Right lobe of liver (tissue), 6 donors: ENCODE measurements around the gene CACNA2D1. TPM values are rescaled to one million over a fixed set of nuclear protein-coding genes. Genes with fewer than 3 reads are reported as not detected.
A peak's percentile ranks its signal among the peaks of the same experiment; 100 is the strongest.

Source experiments
- ATAC-seq, 4 donors: fragments of 200-7000 bp; cut with Tn5 transposase; one replicate each; pipeline ENCODE4 v1.9.1; 2020; ENCODE audit warnings: mild to moderate bottlenecking in 4 of 4, moderate library complexity in 4 of 4
- DNase-seq, 3 donors: peaks; one replicate each; pipeline ENCODE4 v3.0.0-alpha.2; 2020
- H3K27ac ChIP-seq, 3 donors: fragments of 200-600 bp; one replicate each; pipeline ENCODE4 v1.8.0; 2022
- H3K27me3 ChIP-seq, 2 donors: fragments of 200-600 bp; one replicate each; pipeline ENCODE4 v1.8.0; 2022
- H3K36me3 ChIP-seq, 4 donors: fragments of 200-600 bp; sonication (generic) in 1 of 4; one replicate each; pipeline versions ENCODE4 v1.5.1 to v1.8.0; 2017 to 2022; ENCODE audit warnings: control low read depth in 1 of 4
- H3K4me1 ChIP-seq, 4 donors: fragments of 200-600 bp; sonication (generic) in 1 of 4; one replicate each; pipeline versions ENCODE4 v1.5.1 to v1.8.0; 2017 to 2022; ENCODE audit warnings: control low read depth in 1 of 4
- H3K4me3 ChIP-seq, 3 donors: fragments of 200-600 bp; one replicate each; pipeline ENCODE4 v1.8.0; 2022
- H3K9me3 ChIP-seq, 4 donors: fragments of 200-600 bp; sonication (generic) in 1 of 4; one replicate each; pipeline versions ENCODE4 v1.5.1 to v1.8.0; 2017 to 2022; ENCODE audit warnings: control low read depth in 1 of 4
- POLR2A ChIP-seq: fragments of 450-650 bp; IDR thresholded peaks from one replicate; pipeline ENCODE4 v1.6.1; 2017; ENCODE audit warnings: antibody characterized with exemption, mild to moderate bottlenecking
- WGBS: methylation state at CpG from one replicate; pipeline ENCODE4 v1.1.6; 2018; ENCODE audit warnings: low coverage, low lambda C conversion rate; ENCODE audit not compliant: insufficient coverage; ENCODE audit errors: missing lambda C conversion rate; 5-methylcytosine and 5-hydroxymethylcytosine counted together
- intact Hi-C, 2 donors: fragments of 100-400 bp; cut with DNase I; formaldehyde crosslinking; loops; one replicate each; pipeline versions ENCODE4 v1.11.2 to v1.14.1; 2022
- total RNA-seq, 6 experiments: library from RNA; depleted of rRNA in 2 of 6; stranded (reverse); fragments of >200 nt in 2 of 6; fragmentation: NEBNext Ultra II Directional in 3 of 6; extraction: Animal tissue kit (Norgen Biotek cat#: 25700) in 3 of 6; gene quantifications; one replicate each; pipeline versions ENCODE4 v1.1.0 to v1.2.4, GENCODE V29; 2016 to 2023
- TF ChIP-seq, protein P1 (sequence below), 4 donors: fragments of 200-600 bp in 3 of 4; fragments of 450-650 bp in 1 of 4; IDR thresholded peaks; one replicate each; pipeline versions ENCODE4 v1.5.1 to v1.8.0; 2016 to 2022; ENCODE audit warnings: antibody characterized with exemption in 4 of 4, mild to moderate bottlenecking in 2 of 4
- donor health status: DM: no; HTN: yes; CAD: no.
- donor health status: DM: no; HTN: no; CAD: no.
- donor health status: DM: no; HTN: no; CAD: no.
- donor health status: DM: no; HTN: yes; CAD: no.
- donor health status: DM: no; HTN: yes; CAD: no.

CACNA2D1 gene
- total RNA-seq, 6 experiments from 2014 or later = 1.3 to 6.0 (median 2.2) TPM

DNA sequence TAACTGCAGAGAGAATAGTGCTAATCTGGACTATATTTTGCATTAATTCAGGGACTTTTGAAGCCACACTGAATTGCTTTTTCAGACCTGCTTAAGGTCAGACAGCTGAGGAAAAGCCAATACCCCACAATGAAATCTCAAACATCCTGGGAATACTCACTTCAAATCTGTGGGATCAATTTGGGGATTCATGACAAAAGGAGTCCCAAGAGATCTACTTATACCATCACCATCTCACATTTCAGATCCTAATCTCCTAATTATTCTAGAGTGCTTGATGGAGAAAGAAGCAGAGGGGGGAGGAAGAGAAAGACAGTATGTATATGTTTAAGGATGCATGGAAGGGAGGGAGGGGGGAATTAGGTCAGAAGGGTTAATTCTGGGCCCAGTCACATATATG lies 202.2 kb downstream of the CACNA2D1 start:
- ATAC-seq (no peak), DNase-seq (no peak)
- TF ChIP-seq, protein P1, sequence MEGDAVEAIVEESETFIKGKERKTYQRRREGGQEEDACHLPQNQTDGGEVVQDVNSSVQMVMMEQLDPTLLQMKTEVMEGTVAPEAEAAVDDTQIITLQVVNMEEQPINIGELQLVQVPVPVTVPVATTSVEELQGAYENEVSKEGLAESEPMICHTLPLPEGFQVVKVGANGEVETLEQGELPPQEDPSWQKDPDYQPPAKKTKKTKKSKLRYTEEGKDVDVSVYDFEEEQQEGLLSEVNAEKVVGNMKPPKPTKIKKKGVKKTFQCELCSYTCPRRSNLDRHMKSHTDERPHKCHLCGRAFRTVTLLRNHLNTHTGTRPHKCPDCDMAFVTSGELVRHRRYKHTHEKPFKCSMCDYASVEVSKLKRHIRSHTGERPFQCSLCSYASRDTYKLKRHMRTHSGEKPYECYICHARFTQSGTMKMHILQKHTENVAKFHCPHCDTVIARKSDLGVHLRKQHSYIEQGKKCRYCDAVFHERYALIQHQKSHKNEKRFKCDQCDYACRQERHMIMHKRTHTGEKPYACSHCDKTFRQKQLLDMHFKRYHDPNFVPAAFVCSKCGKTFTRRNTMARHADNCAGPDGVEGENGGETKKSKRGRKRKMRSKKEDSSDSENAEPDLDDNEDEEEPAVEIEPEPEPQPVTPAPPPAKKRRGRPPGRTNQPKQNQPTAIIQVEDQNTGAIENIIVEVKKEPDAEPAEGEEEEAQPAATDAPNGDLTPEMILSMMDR (IDR thresholded peaks at IDR 0.05) = no peak
- no peak for TF ChIP-seq POLR2A
- no peaks in the 10 kb centered on the region for H3K9me3 ChIP-seq
- H3K27me3 ChIP-seq = no peaks in the 10 kb centered on the region
- no peak overlapping the region for H3K27ac ChIP-seq
- no peaks in the 10 kb centered on the region for H3K36me3 ChIP-seq
- intact Hi-C loops = no loop called here
- no peaks in the 10 kb centered on the region for H3K4me1 ChIP-seq
- no peak overlapping the region for H3K4me3 ChIP-seq

DNA sequence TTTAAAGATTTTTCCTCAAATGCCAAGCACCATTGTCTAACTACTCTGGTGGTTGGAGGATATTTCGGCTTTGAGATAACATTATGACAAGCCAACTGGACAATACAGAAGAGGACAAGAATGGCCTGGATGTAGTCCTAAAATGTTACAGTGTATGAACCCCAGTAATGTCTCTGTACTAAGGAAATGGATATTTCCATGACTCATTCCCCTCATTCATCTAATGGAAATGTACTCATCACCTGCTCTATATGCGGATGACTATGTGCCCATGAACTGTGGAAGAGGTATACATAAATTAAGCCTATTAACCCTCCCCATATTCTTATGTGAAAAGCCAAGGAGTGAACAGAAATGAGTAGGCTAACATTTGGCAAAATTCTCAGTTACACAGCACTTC lies 207.9 kb downstream of the CACNA2D1 start:
- intact Hi-C loops = no loop called here
- Histone ChIP-seq H3K27ac (no peak overlapping the region), H3K4me1 (no peaks in the 10 kb centered on the region), H3K4me3 (no peak overlapping the region), H3K27me3 (no peaks in the 10 kb centered on the region), H3K36me3 (no peaks in the 10 kb centered on the region), H3K9me3 (no peaks in the 10 kb centered on the region)
- TF ChIP-seq, protein P1 (IDR thresholded peaks at IDR 0.05) = no peak
- TF ChIP-seq POLR2A = no peak
- ATAC-seq = no peak
- no peak for DNase-seq
- 62% methylated on average over 2 of the region's 2 CpGs for WGBS

DNA sequence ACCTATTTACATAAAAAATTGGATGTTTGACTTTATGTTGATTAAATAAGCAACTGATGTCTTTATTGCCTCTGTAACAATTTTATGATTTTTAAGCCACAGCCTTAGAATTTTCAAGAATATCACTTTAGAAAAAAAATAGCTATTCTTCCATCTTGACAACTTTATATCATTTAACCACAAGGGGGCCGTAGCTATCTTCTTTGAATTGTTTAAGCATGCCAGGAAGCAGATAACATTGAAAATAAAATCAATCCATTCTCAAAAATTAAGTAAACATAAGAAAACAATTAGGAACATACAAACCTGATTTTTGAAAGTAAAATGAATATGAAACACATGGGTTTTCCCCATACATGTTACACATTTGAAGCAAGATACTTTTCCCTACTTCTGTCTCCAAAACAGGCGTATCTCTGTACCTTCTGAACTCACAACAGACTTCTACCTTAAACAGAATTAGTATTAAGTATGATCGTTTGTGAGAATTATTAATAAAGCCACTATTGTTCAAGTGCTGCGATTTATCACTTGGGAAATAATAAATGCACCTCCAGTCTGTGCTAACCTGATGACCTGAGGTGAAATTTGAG lies 209.0 kb downstream of the CACNA2D1 start:
- Histone ChIP-seq H3K36me3 (no peaks in the 10 kb centered on the region), H3K27me3 (no peaks in the 10 kb centered on the region), H3K4me1 (no peaks in the 10 kb centered on the region), H3K4me3 (no peak overlapping the region), H3K27ac (no peak overlapping the region), H3K9me3 (no peaks in the 10 kb centered on the region)
- intact Hi-C loops = no loop called here
- TF ChIP-seq, protein P1 (IDR thresholded peaks at IDR 0.05) = peak; percentile 35 to 56 (median 46)
- no peak for TF ChIP-seq POLR2A
- 29% methylated on average over 4 of the region's 4 CpGs for WGBS
- DNase-seq = no peak
- no peak for ATAC-seq

DNA sequence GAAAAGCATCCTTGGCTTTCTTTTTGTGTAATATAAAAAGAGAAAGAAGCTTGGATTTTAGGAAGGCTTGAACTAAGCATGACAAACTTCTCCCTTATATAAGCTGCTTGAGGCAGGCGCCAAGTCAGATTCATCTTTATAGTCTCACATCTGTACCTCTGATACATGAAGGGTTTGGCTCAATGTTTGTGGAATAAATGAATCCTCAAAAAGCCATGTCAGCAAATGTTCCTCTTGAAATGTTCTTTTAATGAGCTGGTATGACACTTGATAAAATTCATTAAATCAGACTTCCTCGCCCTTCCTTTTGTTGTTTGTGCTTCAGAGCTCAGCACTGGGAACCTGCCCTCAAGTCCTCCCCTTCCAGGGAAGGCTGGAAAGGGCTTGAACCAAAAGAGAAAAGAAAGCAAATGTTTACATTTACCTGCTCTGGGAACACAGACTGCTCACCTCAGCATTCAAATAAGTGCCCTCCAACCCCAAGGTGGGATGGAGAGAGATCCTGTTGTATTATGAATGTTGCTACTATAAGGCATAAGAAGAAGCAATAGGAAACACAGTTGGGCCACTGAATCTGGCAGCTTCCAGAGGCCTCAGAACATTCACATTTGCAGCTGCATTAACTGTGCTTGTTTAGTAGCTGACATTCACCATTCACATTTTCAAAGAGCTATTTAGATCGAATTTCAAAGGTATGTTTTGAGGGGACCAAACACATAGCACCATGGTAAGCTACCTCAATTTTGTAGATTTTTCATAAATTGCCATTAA lies 212.6 kb downstream of the CACNA2D1 start:
- 54% methylated on average over 3 of the region's 3 CpGs for WGBS

More for the DNA sequence above, 212.6 kb downstream of the CACNA2D1 start:
- Histone ChIP-seq H3K4me3 (no peak overlapping the region), H3K36me3 (no peaks in the 10 kb centered on the region), H3K27ac (no peak overlapping the region), H3K27me3 (no peaks in the 10 kb centered on the region), H3K9me3 (no peaks in the 10 kb centered on the region), H3K4me1 (no peaks in the 10 kb centered on the region)
- DNase-seq (no peak), ATAC-seq (no peak)
- intact Hi-C loops = no loop called here
- TF ChIP-seq POLR2A = no peak
- TF ChIP-seq, protein P1 (IDR thresholded peaks at IDR 0.05) = no peak
